Glomerular endothelial cell (primary cell): ENCODE results near the gene NRCAM. TPM values are rescaled to one million over a fixed set of nuclear protein-coding genes. Genes with fewer than 3 reads are reported as not detected.
"Not testable (repeated sequence)": the region's sequence is repeated elsewhere in the genome, so short reads cannot be mapped to it uniquely, and the experiment has no call there.

Experiments used
- DNase-seq: peaks from one replicate; pipeline ENCODE4 v3.0.0-alpha.2; 2011; ENCODE audit warnings: low read depth, low spot score; ENCODE audit errors: extremely low read depth
- total RNA-seq: library from RNA; depleted of rRNA; stranded (reverse); fragments of >200 nt; gene quantifications from 2 replicates; pipeline ENCODE4 v1.2.3, GENCODE V29; 2015

The NRCAM gene
- total RNA-seq: 14.8 and 20.1 TPM in 2 replicates

DNA sequence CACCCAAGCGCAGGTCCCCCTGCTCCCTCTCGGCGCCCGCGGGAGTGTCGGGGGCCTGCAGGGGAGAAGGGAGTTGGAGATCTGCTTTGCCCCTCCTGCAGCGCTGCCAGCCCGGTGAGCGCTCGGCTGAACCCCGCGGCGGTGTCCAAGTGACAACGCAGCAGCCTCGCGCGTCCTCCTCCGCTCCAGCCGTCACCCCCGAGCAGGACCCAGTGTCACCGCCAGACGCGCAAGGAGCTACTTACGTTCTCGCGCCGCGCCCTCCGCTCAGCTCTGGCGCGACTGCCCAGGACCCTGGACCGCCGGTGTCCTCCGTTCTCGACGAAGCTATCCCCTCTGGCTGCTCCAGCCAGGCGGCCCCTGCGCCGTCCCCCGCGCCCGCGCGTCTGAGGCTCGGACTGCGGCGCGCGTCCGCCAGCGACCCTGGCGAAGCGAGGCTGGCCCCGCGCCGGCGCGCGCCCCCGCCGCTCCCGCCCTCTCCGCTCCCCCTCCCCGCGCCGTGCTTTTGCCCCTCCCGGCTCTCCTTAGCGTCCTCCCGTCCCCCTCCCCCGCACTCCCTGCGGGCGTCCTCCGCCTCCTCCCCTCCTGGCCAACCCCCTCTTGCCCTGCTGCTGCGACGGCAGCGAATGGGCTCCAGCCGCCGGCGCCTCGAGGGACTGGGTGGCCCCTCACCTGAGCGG, at the start of gene NRCAM:
TSS of gene NRCAM (minus strand) at position 439 of the 680 bp plus-strand sequence. CDS start 216,372 bp downstream, outside the sequence.
- DNase-seq: no peak

DNA sequence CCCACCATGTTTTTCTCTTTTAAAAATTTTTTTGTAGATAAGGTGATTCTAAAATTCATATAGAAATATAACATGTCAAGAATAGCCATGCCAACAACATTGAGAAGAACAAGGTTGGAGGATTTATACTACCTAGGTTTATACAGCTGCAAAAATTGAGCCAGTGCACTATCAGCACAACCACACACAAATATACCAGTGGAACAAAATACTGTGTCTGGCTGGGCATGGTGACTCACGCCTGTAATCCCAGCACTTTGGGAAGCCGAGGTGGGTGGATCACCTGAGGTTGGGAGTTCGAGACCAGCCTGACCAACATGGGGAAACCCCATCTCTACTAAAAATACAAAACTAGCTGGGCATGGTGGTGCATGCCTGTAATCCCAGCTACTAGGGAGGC, 48.3 kb upstream of the NRCAM start:
- DNase-seq: not testable (repeated sequence)

DNA sequence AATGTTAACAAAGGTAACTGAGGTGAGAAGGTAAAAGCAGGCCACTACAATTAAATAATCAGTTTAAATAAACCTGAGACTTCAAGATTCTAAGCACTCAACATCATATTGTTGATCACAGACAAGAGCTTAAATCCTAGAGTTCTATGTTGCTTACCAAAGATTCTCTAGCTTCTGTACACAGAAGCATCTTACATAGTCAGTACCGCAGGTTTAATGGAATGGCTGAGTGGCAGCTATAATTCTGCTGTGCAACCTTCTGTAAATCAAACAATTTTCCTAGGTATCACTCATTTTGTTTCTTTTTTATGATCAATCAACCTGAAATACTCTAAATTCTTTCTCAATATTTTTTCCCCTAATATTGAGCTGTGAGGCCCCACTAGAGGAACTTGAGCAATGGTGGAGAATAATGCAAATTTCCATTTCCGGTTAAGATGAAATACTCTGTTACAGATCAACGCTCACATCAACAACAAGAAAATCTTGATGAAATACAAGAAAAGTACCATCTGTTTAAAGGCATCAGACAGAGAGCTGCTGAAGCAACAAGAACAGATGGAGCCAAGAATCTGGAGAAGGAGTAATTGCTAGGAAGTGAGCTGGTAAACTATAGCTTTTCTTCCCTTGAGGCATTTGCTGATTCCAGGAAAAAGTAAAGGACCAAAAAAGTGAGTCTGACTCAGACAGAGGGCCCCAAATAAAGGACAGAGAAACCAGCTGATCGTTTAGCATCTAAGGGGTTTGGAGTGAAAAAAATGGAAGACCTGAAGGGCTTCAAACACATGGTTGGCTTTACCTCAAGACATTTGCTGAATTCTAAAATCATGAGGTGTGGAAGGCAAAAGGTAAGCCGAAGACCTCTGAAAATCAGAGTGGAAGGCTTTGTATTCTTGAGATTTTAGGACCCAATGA, 47.1 kb upstream of the NRCAM start:
- no peak for DNase-seq

DNA sequence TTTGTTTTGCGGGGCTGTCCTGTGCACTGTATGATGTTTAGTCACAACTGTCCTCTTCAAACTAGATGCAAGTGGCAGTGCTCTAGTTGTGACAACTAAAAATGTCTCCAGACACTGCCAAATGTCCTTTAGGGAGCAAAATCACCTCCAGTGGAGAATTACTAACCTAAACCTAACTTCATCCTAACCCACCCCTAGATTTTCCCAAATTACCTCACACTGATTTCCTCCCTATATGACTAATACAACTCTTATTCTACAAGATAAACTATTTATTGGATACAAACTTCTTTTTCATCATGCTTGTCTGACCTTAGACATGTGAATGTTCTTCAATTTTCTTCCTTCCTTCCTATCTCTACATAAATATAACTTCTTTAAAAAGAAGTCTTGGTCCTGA, 43.3 kb upstream of the NRCAM start:
- no peak for DNase-seq

DNA sequence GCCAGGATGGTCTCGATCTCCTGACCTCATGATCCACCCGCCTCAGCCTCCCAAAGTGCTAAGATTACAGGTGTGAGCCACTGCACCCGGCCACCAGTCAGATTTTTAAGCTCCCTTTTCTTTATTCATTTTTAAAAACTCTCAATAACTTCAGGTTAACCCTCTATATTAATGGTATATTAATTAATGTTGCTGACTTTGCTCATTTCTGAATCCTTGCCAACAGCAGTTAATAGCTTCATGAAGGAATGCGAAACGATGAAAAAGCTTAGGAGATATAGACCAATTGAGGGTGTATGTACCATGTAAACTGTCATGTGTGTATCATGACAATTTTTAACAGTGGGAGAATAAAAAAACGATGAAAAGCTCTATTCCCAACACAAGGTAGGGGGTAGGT, 42.2 kb upstream of the NRCAM start:
- no peak for DNase-seq

DNA sequence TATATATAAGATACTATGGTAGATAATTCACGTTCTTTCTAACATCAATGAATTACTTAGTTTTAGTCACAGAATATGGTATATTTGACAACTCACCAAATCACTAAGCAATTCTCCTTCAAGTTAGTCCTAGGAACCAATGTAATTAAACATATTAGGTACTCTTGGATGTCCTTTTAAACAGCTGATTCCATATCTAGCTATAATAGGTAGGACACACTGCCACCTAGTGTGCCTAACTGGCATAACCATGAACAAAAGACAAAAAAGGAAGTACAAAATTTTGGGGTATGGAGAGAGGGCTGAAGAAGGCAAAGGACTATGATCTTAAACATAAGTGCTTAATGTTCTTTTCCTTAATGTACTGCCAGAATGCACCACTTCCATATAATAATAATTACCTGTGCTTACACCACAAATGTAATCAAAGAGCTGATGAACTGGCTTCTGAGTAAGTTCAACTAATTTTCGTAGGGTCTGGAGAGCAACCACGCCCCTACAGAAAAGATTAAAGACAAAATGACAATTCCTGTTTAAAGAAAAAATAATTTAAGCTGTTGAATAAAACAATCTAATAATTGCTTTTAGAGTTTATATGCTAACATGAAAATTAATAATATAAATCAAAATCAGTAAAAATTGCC, 41.0 kb upstream of the NRCAM start:
- no peak for DNase-seq

DNA sequence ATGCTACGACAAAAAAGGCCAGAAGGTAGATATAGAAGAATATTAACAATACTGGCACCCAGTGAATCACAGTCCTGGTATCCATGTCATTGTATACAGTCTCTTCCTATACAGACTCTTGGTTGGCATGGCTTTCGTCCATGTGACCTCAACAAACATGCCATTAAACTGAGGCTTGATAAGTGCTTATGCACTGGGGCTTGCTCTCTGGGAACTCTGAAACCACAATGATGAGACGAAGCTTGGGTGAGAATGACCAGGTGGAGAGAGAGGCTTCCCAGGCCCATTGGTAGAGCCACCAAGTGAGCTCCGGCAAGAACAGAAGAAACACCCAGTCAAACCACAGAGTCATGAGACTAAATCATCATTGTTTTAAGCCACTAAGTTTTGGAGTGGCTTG, 36.5 kb upstream of the NRCAM start:
- no peak for DNase-seq

DNA sequence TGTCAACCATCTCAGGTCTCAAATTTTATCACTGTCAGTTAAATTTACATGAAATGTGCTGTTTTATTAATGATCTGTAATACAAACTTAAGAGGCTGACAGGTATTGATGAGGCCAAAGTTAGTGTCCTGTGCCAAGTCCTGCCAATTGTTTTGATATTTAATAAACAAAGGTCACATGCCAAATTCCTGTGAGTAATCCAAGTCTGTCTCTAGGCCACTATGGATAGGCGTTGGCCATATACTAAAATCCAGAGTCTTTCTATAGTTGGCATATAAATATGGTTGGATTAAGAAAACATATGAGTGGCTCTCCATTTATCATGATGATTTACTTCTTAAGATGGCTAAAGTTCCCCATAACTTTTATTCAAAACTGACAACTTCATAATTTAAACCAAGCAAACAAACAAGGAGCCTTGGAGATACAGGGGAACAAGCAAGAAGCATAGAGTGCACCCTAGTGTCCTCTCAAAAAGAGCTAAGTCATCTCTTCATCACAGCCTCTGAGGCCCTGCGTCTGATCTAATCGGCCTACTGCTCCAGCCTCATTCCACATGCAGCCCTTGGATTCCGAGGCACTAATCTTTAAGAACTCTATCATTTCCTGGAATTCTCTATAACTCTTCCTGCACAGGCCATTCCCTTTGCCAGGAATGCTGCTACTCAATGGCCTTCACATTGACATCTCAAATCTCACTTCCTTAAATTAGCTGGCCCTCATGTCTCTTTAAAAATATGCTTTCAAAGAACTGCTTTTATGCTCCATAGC, 32.7 kb upstream of the NRCAM start:
- DNase-seq: peak; percentile 62

DNA sequence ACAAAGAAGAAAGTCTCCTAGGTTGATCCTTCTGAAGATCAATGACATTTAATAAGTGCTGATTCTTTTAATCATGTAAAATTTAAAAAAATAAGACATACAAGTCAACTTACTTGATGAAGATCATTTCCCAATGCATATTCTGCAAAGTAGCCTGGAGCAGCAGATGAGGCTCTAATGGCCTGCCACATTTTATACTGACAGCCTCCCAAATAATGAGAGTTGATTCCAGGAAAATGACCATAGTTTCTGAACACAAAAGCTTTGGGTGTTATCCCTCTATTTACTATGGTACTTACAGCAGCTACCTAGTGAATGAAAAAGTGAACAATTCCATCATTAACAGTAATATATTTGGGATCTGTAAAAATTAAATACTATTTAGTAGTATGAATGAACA, 31.4 kb upstream of the NRCAM start:
- DNase-seq: no peak

DNA sequence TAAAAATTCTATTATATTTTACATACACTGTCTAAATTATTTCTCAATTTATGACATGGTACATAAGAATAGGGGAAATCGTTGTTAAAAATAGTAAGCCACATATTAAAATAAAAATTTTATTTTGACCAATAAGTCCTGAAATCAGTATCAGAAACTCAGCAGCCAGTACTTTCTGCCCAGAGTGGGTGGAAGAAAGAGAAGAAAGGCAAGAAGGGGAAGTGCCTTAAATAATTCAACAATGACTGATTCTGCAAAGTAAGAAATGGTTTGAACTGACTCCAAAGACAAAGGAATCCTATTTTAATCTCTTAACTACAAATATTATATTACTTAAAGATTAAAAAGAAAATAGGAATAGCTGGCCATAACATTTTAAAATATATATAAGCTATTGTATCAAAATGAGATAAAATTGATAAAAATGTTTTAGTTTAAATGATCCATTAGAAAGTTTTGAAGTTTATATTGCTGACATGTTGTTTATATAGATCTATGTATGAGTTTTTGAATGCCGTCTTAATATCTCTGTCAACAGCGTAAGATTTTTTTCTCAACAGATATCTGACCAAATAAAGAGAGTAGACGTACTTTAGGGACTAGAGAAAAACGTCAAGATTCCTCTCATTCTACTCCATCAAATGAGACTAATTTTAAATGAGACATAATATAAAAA, 30.2 kb upstream of the NRCAM start:
- no peak for DNase-seq

DNA sequence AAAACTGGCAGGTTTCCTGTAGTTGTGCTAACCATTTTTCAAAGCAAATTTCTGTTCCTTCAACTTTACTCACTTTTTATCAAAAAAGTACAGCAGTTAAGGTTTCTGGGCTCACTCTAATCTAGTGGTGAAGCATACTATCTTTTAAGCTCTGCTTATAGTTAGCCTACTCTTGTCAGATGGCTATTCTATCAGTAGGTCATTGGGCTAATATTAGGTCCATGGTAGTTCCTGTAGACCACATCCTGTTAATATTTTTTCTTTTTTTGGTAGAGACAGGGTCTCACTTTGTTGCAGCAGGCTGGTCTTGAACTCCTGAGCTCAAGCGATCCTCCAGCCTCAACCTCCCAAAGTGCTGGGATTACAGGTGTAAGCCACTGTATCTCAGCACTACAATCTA, 27.9 kb upstream of the NRCAM start:
- DNase-seq: no peak

DNA sequence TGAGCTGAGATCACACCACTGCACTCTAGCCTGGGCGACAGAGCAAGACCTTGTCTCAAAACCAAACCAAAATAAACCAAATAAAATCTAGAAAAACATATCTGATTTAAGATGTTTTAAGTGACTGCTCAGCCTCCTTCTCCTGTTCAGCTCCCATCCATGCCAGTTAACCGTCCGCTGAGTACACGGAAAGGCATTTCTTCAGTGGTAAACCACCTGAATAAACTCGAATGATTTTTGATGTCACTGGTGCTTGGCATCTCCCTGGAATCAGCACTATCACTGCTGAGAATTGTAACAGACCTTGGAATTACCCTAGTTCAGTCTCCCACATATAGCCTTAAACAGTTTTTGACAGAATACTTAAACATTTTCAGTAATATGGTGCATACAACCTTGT, 24.1 kb upstream of the NRCAM start:
- DNase-seq: no peak

DNA sequence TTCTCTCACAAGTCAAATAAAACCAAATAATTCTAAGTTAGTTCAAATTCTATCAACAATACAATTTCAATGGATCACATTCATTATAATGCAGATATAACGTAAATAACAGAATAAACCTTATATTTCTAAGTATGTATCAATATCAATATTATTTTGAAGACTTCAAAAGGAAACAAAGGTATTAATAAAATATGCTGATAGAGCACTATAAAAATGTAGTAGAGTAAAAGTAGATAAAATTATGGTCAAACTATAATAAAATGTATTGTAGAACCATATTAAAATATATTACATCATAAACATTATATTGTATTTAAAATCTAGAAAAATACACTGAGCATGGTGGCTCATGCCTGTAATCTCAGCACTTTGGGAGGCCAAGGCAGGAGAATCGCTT, 23.5 kb upstream of the NRCAM start:
- DNase-seq: no peak

DNA sequence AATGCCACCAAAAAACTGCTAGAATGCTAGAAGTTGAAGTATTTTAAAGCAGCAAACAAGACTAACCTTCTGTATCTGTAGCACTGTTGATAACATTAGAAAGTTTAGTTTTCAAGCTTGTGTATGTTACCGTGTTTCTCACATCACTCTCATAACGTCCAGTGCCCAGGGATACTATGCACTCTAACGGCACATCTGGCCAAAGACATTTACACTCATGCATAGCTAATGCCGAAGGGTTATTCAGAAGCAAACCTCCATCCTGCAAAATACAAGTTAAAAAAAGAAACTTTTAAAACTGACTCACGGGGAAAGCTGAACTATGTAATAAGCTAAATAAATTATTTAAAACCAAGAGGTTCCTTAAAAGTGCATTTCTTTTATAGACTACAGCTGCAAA, 22.9 kb upstream of the NRCAM start:
- DNase-seq: no peak

DNA sequence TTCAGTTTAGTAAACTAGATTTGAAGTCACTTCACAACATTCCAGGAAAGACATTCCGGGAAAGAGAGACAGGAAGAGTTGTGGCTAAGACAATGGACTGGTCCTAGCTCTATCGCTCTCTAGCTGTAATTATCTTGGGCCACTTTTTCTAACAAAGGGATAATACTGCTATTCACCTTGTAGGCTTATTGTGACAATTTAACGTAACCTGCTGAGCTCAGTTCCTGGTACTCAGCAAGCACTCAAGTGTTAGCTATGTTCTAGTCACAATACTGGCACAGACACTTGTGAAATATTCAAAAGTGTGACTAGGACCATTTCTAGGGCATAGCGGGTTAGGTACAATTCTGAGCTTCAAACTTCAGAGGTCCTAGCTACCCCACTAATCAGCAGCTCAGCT, 12.0 kb upstream of the NRCAM start:
- DNase-seq: no peak

DNA sequence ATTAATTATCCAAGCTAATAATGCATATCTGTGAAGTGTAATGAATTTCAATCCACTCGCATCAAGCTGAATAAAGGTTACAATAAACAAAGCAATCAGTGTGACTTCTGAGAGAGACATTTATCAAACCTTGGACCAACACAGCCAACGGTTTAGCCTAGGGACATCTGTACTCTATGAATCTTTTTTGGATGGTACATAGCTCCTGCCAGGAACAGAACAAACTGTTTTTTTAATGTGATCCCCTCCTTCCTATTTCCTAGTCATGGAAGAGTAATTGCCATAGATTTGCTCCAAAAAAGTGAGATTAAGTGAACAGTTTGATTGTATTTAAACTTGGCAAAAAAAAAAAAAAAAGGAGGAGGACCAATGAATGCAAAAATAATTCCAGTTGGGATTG, 11.2 kb upstream of the NRCAM start:
- no peak for DNase-seq

DNA sequence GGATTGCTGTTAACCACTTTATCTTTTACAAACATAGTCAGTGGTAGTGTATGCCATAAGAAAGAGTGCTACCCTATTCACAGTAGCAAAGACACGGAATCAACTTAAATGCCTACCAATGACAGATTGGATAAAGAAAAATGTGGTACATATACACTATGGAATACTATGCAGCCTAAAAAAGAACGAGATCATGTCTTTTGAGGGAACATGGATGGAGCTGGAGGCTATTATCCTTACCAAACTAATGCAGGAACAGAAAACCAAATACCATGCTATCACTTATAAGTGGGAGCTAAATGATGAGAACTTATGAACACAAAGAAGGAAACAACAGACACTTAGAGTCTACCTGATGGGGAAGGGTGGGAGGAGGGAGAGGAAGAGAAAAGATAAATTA, 10.1 kb upstream of the NRCAM start:
- DNase-seq: not testable (repeated sequence)

DNA sequence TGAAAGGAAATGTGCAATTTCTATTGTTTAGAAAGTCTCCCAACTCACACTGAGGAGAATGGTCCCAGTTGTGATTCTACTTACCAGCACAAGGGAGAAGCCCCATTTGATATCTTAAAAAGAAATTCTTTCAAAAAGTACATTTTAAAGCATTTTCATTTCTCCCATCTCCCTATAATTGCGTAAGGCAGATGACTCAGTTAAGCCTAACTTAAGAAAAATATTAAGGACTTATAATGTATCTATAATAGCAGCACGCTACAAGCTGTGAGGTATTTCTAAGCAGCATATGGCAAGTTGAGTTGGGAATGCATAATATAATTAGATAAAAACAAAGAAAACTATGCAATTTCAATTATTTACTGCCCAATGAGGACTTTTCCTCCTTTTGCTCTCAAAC, 8.5 kb upstream of the NRCAM start:
- no peak for DNase-seq

DNA sequence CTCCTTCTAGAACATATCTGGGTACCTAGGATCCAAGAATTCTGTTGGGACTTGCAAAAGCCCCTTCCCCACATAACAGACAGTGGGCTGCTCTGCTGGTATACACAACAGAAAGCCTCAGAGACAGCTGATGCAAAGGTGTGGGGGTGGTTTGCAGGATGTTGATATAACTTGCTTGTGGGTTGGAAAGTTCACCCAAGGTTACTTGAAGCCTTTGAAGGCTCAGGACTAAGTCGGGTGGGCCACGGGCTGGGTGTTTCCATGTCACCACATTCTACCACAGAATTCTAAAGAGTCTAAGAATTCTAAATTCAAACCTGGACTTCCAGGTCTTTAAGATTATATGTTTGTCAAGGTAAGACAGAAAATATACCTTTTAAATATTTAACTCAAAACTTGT, 7.4 kb upstream of the NRCAM start:
- DNase-seq: no peak

DNA sequence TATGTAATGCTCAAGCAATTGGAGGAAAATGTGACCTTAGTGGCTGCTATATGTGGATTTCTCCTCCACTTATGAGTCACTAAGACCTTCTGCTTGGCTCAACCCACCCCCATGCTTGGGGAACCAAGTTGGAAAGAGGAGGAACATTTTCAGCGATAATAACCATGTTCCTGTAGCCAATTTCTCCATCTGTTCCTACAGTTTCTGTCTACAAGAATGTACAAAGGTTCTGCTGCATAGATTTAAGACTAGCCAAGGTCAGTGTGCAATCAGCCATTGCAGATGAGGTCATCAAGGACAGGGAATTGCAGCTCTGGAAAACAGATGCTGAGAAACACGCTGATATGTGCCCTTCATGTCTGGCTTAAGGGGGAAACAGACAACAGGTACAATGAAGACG, 5.6 kb upstream of the NRCAM start:
- DNase-seq: no peak
